ENCODE data around the gene RHBDL3.

DNA sequence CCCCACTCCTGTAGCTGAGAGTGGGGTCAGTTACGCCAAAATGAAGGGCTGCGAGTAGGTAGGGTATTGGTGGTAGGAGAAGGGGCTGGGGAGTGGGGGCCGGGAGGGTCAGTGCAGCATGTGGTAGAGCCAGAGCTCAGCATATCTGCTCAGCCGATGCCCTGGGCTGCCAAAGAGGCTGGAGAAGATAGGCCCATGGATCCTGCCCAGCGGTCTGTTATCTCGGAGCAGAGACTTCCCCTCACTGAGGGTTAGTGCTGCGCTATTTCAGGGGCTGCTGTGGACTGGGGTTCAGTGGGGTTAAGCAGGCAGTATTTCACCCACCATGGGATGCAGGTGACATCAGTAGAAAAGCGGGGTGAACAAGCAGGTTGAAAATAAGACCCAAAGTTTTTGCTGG lies 19.7 kb downstream of the RHBDL3 start:
- TF ChIP-seq POLR2A (IDR thresholded peaks at IDR 0.05) = no peak
- TF ChIP-seq, protein P1, sequence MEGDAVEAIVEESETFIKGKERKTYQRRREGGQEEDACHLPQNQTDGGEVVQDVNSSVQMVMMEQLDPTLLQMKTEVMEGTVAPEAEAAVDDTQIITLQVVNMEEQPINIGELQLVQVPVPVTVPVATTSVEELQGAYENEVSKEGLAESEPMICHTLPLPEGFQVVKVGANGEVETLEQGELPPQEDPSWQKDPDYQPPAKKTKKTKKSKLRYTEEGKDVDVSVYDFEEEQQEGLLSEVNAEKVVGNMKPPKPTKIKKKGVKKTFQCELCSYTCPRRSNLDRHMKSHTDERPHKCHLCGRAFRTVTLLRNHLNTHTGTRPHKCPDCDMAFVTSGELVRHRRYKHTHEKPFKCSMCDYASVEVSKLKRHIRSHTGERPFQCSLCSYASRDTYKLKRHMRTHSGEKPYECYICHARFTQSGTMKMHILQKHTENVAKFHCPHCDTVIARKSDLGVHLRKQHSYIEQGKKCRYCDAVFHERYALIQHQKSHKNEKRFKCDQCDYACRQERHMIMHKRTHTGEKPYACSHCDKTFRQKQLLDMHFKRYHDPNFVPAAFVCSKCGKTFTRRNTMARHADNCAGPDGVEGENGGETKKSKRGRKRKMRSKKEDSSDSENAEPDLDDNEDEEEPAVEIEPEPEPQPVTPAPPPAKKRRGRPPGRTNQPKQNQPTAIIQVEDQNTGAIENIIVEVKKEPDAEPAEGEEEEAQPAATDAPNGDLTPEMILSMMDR (IDR thresholded peaks at IDR 0.05) = no peak

Measured in uterus (tissue), 2 donors.